ENCODE measurements around the gene BAAT. TPM values are rescaled to one million over a fixed set of nuclear protein-coding genes. Genes with fewer than 3 reads are reported as not detected.
A peak's percentile ranks its signal among the peaks of the same experiment; 100 is the strongest.

BAAT gene
- polyA plus RNA-seq, 1 donor, result 0.66 TPM

DNA sequence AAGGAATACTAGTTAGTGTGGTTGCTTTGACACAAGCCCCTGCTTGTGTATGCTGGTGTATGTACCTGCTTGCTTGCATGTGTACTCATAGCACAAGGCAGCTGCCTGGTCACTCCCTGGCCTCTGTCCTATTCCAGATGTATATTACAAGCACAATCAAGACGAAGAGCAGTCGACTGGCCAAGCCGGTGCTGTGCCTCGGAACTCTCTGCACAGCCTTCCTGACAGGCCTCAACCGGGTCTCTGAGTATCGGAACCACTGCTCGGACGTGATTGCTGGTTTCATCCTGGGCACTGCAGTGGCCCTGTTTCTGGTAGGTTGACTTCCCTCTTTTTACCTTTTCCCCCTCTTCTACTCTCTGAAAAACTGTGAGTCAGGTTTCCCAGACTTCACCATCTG is 72.1 kb downstream of the BAAT start:
- DNase-seq, result no peak

DNA sequence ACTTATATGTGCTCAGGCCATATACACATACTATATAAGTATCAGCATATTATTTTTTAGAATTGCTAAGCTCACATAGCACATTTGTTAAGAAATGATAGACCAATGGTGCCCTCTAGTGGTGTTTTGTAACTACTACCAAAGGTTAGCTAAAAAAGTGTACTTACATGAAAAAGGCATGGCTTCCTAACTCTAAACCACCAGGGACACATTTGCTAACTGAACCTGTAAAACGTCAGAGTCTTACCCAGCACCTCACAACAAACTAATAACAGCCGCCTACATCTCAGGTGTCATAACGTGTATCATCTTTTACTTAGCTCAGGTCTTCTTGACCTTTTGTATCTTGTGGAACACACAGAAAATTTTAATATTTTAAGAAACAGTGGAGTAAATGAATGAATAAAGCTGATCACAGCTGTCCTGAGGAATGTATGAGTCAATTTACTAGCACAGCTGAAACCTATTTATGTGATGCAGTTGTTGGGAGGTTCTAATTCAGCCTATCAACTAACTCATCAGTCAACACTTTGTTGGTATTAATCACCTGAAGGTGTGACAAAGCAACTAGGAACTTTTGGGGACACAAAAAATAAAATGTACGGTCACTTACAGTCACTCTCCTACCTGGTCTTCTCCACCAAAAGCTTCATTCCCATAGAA is 72.9 kb downstream of the BAAT start:
- DNase-seq, result peak; percentile 60

DNA sequence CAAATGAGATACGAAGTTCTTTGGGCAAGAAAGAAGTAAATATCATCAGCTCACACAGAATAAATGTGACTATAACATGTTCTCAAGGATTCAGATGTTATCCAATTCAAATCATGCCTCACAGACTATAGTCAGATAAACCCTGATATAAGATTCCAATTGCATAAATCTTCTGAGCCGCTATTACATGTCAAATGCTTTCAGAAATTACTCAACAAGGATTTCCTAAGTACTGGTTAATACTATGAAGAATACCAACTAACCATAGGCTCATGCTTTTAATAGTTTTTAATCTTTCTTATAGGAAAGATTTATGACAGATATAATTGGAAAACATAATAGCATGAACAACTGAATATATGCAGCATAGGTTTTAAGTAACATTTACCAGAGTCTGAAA is 73.6 kb downstream of the BAAT start:
- DNase-seq, result no peak

Other genes starting within 250 kb of the BAAT start
- gene MRPL50, start 13.6 kb upstream of the BAAT start, polyA plus RNA-seq (ENCODE audit: insufficient read length), result 13.3 TPM
- 19.8 TPM for gene ZNF189, start 13.8 kb upstream of the BAAT start, polyA plus RNA-seq (ENCODE audit: insufficient read length)
- gene ALDOB, start 50.8 kb upstream of the BAAT start, polyA plus RNA-seq (ENCODE audit: insufficient read length), result 0.35 TPM
- 36.3 TPM for gene RNF20, start 148.8 kb upstream of the BAAT start, polyA plus RNA-seq (ENCODE audit: insufficient read length)
- not detected for gene PPP3R2, start 210.0 kb upstream of the BAAT start, polyA plus RNA-seq (ENCODE audit: insufficient read length)